22Rv1 (cell line): ENCODE data around the gene SCFD2.

Experiments
- ZFX ChIP-seq: fragments of 450-650 bp; IDR thresholded peaks from 2 replicates; pipeline ENCODE4 v1.6.1; 2017; ENCODE audit warnings: antibody characterized with exemption, borderline replicate concordance
- TF ChIP-seq, protein P1 (sequence below): fragments of 450-650 bp; IDR thresholded peaks from 2 replicates; pipeline ENCODE4 v1.5.1; 2017; ENCODE audit warnings: mild to moderate bottlenecking

- TF ChIP-seq, protein P1, sequence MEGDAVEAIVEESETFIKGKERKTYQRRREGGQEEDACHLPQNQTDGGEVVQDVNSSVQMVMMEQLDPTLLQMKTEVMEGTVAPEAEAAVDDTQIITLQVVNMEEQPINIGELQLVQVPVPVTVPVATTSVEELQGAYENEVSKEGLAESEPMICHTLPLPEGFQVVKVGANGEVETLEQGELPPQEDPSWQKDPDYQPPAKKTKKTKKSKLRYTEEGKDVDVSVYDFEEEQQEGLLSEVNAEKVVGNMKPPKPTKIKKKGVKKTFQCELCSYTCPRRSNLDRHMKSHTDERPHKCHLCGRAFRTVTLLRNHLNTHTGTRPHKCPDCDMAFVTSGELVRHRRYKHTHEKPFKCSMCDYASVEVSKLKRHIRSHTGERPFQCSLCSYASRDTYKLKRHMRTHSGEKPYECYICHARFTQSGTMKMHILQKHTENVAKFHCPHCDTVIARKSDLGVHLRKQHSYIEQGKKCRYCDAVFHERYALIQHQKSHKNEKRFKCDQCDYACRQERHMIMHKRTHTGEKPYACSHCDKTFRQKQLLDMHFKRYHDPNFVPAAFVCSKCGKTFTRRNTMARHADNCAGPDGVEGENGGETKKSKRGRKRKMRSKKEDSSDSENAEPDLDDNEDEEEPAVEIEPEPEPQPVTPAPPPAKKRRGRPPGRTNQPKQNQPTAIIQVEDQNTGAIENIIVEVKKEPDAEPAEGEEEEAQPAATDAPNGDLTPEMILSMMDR, result no peak
- TF ChIP-seq ZFX, result no peak
Measured at GRCh38 chr4:52959541-52959940, 406.3 kb downstream of the SCFD2 start.
